Measurements from ENCODE around the gene SERPINH1.

Gene SERPINH1

GRCh38 chr11:75596914-75597313, 34.9 kb downstream of the SERPINH1 start:
- DNase-seq (ENCODE audit: low read depth): no peak

- DNase-seq (ENCODE audit: low read depth): no peak
These were observed 35.6 kb downstream of the SERPINH1 start for GRCh38 chr11:75597636-75598035.

GRCh38 chr11:75598264-75598663, 36.2 kb downstream of the SERPINH1 start:
- DNase-seq (ENCODE audit: low read depth): no peak

- no peak for DNase-seq (ENCODE audit: low read depth)
These were observed 36.8 kb downstream of the SERPINH1 start for GRCh38 chr11:75598900-75599299.

- no peak for DNase-seq (ENCODE audit: low read depth)
These were observed 38.3 kb downstream of the SERPINH1 start for GRCh38 chr11:75600356-75600755.

- DNase-seq (ENCODE audit: low read depth): no peak
These were observed 39.4 kb downstream of the SERPINH1 start for GRCh38 chr11:75601494-75601893.

GRCh38 chr11:75602951-75603350, 40.9 kb downstream of the SERPINH1 start:
- no peak for DNase-seq (ENCODE audit: low read depth)

GRCh38 chr11:75603791-75604736, 42.0 kb downstream of the SERPINH1 start:
- DNase-seq (ENCODE audit: low read depth): no peak

- DNase-seq (ENCODE audit: low read depth): no peak
These were observed 44.0 kb downstream of the SERPINH1 start for GRCh38 chr11:75606099-75606498.

GRCh38 chr11:75611823-75612222, 49.8 kb downstream of the SERPINH1 start:
- no peak for DNase-seq (ENCODE audit: low read depth)

- no peak for DNase-seq (ENCODE audit: low read depth)
These were observed 53.7 kb downstream of the SERPINH1 start for GRCh38 chr11:75615751-75616150.

GRCh38 chr11:75616281-75616680, 54.2 kb downstream of the SERPINH1 start:
- no peak for DNase-seq (ENCODE audit: low read depth)

Measured in stimulated activated CD8-positive, alpha-beta memory T cell treated with anti-CD3 and anti-CD28 coated beads, Interleukin-7, amount 100 ng/mL, for 24 hours (primary cell).